ENCODE results near the gene TEX53.

TEX53 gene

GRCh38 chr9:114619191-114619761, 38.3 kb downstream of the TEX53 start:
- no peaks in the 10 kb centered on the region for H3K36me3 ChIP-seq (replicated peaks)
- H3K27me3 ChIP-seq (replicated peaks): no peaks in the 10 kb centered on the region
- no peak for DNase-seq
- no peak overlapping the region for H3K4me3 ChIP-seq (ENCODE audit: low read depth, low read length)
- in situ Hi-C loops (cut with HindIII; ENCODE audit: low pct_ligation_motif_present, low sequenced_read_pairs): no loop called here
- H3K27ac ChIP-seq: no peak overlapping the region
- no peak for TF ChIP-seq CTCF (IDR thresholded peaks at IDR 0.05; ENCODE audit: low read depth, low read length, missing control alignments)

- no peak for TF ChIP-seq CTCF (IDR thresholded peaks at IDR 0.05; ENCODE audit: low read depth, low read length, missing control alignments)
- no peaks in the 10 kb centered on the region for H3K36me3 ChIP-seq (replicated peaks)
- H3K27me3 ChIP-seq (replicated peaks): no peaks in the 10 kb centered on the region
- no peak overlapping the region for H3K4me3 ChIP-seq (ENCODE audit: low read depth, low read length)
- H3K27ac ChIP-seq: no peak overlapping the region
- no peak for DNase-seq
- in situ Hi-C loops (cut with HindIII; ENCODE audit: low pct_ligation_motif_present, low sequenced_read_pairs): no loop called here
Measured at GRCh38 chr9:114616684-114617520, 40.7 kb downstream of the TEX53 start.

DNA sequence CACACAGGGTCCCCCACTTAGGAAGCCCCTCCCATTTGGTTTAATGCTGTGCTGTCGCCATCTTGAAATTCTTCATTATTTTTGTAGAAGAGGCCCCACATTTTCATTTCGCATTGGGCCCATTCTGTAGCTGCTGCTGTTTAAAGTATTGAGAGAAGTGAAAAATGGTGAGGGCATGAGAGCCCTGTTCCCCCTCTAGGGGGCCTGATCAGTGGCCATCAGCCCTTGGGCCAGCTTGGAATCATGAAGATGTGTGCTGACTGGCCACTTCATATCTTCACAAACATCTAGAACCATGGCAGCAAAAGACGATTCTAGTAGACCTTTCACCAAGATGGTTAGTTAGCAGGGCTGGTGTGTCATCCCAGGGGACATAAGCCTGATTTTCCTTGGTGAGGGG, 43.2 kb downstream of the TEX53 start:
- DNase-seq: no peak
- TF ChIP-seq CTCF (IDR thresholded peaks at IDR 0.05; ENCODE audit: low read depth, low read length, missing control alignments): peak; percentile 11
- in situ Hi-C loops (cut with HindIII; ENCODE audit: low pct_ligation_motif_present, low sequenced_read_pairs): no loop called here

DNA sequence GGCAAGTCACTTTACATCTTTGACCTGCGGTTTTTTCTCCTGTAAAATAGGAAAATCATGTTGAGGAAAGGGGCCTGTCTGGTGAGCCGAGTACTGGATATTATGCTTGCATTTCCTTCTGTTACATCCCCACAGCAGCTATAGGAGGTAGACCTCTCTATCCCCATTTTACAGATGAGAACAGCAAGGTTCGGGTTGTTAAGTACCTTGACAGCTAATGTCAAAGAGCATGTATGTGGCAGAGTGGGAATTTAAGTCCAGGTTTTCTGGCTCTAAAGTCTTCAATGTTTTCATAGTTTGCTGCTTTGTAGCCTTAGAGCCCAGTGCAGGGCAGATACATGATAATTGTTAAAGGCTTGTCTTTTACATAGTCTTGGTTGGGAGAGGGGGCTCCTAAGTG, 43.7 kb downstream of the TEX53 start:
- no peak for TF ChIP-seq CTCF (IDR thresholded peaks at IDR 0.05; ENCODE audit: low read depth, low read length, missing control alignments)
- H3K4me3 ChIP-seq (ENCODE audit: low read depth, low read length): no peak overlapping the region
- H3K36me3 ChIP-seq (replicated peaks): no peaks in the 10 kb centered on the region
- H3K27me3 ChIP-seq (replicated peaks): no peaks in the 10 kb centered on the region
- no peak overlapping the region for H3K27ac ChIP-seq
- in situ Hi-C loops (cut with HindIII; ENCODE audit: low pct_ligation_motif_present, low sequenced_read_pairs): no loop called here
- DNase-seq: no peak

More for the DNA sequence above, 43.2 kb downstream of the TEX53 start:
- no peaks in the 10 kb centered on the region for H3K36me3 ChIP-seq (replicated peaks)
- H3K27me3 ChIP-seq (replicated peaks): no peaks in the 10 kb centered on the region
- H3K27ac ChIP-seq: no peak overlapping the region
- no peak overlapping the region for H3K4me3 ChIP-seq (ENCODE audit: low read depth, low read length)

- TF ChIP-seq CTCF (IDR thresholded peaks at IDR 0.05; ENCODE audit: low read depth, low read length, missing control alignments): no peak
Measured at GRCh38 chr9:114613087-114613486, 44.5 kb downstream of the TEX53 start.

More at GRCh38 chr9:114613087-114613486, 44.5 kb downstream of the TEX53 start:
- Histone ChIP-seq H3K27ac (no peak overlapping the region), H3K4me3 (ENCODE audit: low read depth, low read length) (no peak overlapping the region), H3K27me3 (replicated peaks) (no peaks in the 10 kb centered on the region), H3K36me3 (replicated peaks) (no peaks in the 10 kb centered on the region)
- in situ Hi-C loops (cut with HindIII; ENCODE audit: low pct_ligation_motif_present, low sequenced_read_pairs): no loop called here
- DNase-seq: no peak

All from brain microvascular endothelial cell (primary cell).